ENCODE results near the gene KIAA0825.

KIAA0825 gene

GRCh38 chr5:94618493-94619328 lies at the start of gene KIAA0825, which contains the start of gene SLF1:
Gene KIAA0825 (minus strand): TSS chr5:94618604. CDS start chr5:94537126, 81,478 bp downstream.
Gene SLF1 (plus strand): TSS chr5:94618669. CDS start chr5:94628811, 10,142 bp downstream.
- peak within 1 kb of the TSS; percentile 96 for H3K4me2 ChIP-seq (ENCODE audit: low read length)
- peak within 1 kb of the TSS; percentile 64 for H3K9ac ChIP-seq
- peaks cover 3% of the 10 kb centered on the region for H3K4me1 ChIP-seq
- H2AFZ ChIP-seq = peak within 1 kb of the TSS; percentile 93
- H3K27me3 ChIP-seq (ENCODE audit: control insufficient read depth, insufficient read depth, low read length) = no peaks in the 10 kb centered on the region
- peak within 1 kb of the TSS; percentile 93 for H3K27ac ChIP-seq
- H3K79me2 ChIP-seq = peaks cover 19% of the 10 kb centered on the region
- no peaks in the 10 kb centered on the region for H3K9me3 ChIP-seq (ENCODE audit: control insufficient read depth, low read length)
- TF ChIP-seq CTCF (IDR thresholded peaks at IDR 0.05) = no peak
- H3K4me3 ChIP-seq (ENCODE audit: low read depth, low read length) = peak within 1 kb of the TSS; percentile 85
- no peaks in the 10 kb centered on the region for H3K36me3 ChIP-seq (ENCODE audit: control insufficient read depth, insufficient read depth, low read length)

- Histone ChIP-seq H3K4me2 (ENCODE audit: low read length) (no peak overlapping the region), H3K27ac (no peak overlapping the region), H3K79me2 (no peaks in the 10 kb centered on the region), H3K27me3 (ENCODE audit: control insufficient read depth, insufficient read depth, low read length) (no peaks in the 10 kb centered on the region), H3K9ac (no peak overlapping the region), H3K4me3 (ENCODE audit: low read depth, low read length) (no peak overlapping the region), H3K36me3 (ENCODE audit: control insufficient read depth, insufficient read depth, low read length) (peaks cover 3% of the 10 kb centered on the region), H2AFZ (no peak overlapping the region), H3K4me1 (no peaks in the 10 kb centered on the region), H3K9me3 (ENCODE audit: control insufficient read depth, low read length) (no peaks in the 10 kb centered on the region)
- TF ChIP-seq CTCF (IDR thresholded peaks at IDR 0.05) = no peak
Measured at GRCh38 chr5:94667937-94668336, 49.5 kb upstream of the KIAA0825 start.

- H3K4me1 ChIP-seq = no peaks in the 10 kb centered on the region
- H3K4me3 ChIP-seq (ENCODE audit: low read depth, low read length) = no peak overlapping the region
- no peak overlapping the region for H3K4me2 ChIP-seq (ENCODE audit: low read length)
- no peak for TF ChIP-seq CTCF (IDR thresholded peaks at IDR 0.05)
- H3K9ac ChIP-seq = no peak overlapping the region
- no peak overlapping the region for H2AFZ ChIP-seq
- no peaks in the 10 kb centered on the region for H3K27me3 ChIP-seq (ENCODE audit: control insufficient read depth, insufficient read depth, low read length)
- H3K9me3 ChIP-seq (ENCODE audit: control insufficient read depth, low read length) = no peaks in the 10 kb centered on the region
- no peak overlapping the region for H3K27ac ChIP-seq
- peaks cover 9% of the 10 kb centered on the region for H3K79me2 ChIP-seq
- H3K36me3 ChIP-seq (ENCODE audit: control insufficient read depth, insufficient read depth, low read length) = no peaks in the 10 kb centered on the region
Measured at GRCh38 chr5:94661086-94661485, 42.7 kb upstream of the KIAA0825 start.

GRCh38 chr5:94660506-94660905 lies 42.1 kb upstream of the KIAA0825 start:
- Histone ChIP-seq H3K4me1 (no peaks in the 10 kb centered on the region), H3K9ac (no peak overlapping the region), H3K79me2 (peaks cover 9% of the 10 kb centered on the region), H2AFZ (no peak overlapping the region), H3K27me3 (ENCODE audit: control insufficient read depth, insufficient read depth, low read length) (no peaks in the 10 kb centered on the region), H3K9me3 (ENCODE audit: control insufficient read depth, low read length) (no peaks in the 10 kb centered on the region), H3K27ac (no peak overlapping the region), H3K4me2 (ENCODE audit: low read length) (no peak overlapping the region), H3K4me3 (ENCODE audit: low read depth, low read length) (no peak overlapping the region), H3K36me3 (ENCODE audit: control insufficient read depth, insufficient read depth, low read length) (peaks cover 2% of the 10 kb centered on the region)
- no peak for TF ChIP-seq CTCF (IDR thresholded peaks at IDR 0.05)
